NCI-H1417 treated with DMSO at 0.1 percent for 48 hours (cell line): ENCODE results near the gene SLC9A9.
"Not testable (repeated sequence)": the region's sequence is repeated elsewhere in the genome, so short reads cannot be mapped to it uniquely, and the experiment has no call there.

Experiments used
- DNase-seq: peaks from one replicate; lab custom pipeline; 2025; lab: John Stamatoyannopoulos, UW

Gene SLC9A9

DNA sequence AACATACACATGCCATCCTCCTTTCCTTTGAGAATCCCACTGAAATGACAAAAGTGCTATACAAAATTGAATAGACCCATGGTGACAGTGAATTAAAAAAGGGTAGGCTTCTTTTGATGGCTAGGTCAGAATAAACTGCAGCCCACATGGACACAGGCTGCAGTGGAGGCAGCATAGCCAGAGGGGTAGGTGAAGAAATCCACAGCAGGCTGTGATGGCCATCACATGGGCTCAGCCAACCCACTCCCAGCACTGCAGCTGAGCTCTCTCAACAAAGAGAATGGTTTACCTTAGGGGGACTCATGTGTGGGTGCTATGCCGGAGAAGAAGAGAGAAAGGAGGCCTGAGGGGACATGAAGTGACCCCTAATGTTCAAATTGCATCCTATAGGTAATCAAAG, 397.6 kb downstream of the SLC9A9 start:
- no peak for DNase-seq

- DNase-seq, result no peak
Observed at GRCh38 chr3:143447491-143447890, 400.8 kb downstream of the SLC9A9 start.

- DNase-seq, result no peak
Observed at GRCh38 chr3:143445118-143445517, 403.1 kb downstream of the SLC9A9 start.

GRCh38 chr3:143443851-143444331, 404.4 kb downstream of the SLC9A9 start:
- DNase-seq, result no peak

DNA sequence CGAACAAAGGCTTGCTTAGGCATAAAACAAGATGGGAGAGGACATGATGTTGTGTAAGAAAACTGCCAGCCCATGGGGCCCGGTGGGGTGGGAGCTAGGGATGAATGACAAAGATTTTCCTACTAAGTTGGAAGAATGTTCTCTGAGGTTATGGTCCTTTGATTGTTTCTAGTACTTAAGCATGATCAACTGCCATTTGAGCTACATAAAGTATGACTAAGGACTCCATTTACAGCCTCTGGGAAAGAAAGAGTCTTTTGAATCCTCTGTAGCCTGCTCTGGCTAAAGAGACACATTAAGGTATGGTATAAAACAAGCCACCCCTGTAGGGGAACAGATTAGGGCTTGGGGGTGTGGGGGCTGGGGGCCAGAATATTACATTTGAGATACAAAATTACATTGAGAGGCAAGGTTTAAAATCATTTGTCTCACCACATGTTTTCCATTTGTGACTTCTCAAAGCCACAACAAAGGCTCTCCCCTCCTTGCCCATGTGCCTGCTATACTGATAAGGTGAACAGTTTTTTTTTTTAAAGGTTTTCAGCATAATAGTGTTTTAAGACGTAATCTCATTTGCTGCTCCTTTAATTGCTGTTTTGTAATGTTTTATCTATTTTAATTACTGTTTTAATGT, 405.3 kb downstream of the SLC9A9 start:
- no peak for DNase-seq

DNA sequence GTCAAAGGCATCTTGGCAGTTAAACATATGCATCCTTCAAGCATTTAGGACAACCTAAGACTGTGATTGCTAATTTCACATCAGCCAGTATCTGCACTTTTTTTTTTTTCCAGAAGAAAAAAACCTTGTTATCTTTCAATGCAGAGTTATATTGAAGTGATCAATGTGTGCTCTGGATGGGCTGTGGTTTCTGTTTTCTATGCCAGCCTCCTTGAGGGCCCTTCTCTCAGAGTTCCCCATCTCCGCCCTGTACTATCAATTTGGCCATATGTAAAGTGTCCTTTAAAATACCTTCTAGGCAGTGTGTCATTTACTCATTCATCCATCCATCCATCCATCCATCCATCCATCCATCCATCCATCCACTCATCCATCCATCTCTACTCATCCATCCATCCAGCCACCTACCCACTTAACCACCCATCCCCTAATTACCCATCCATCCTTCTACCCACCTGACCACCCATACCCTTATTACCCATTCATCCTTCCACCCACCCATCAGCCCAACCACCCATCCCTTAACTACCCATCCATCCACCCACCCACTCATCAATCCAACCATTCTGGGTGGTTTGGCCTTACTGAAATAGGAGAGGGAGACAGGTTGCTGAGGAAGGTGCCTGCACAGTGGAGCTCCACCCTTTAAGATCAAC, 406.6 kb downstream of the SLC9A9 start:
- DNase-seq, result no peak

- DNase-seq, result no peak
Observed at GRCh38 chr3:143439817-143440216, 408.5 kb downstream of the SLC9A9 start.

- no peak for DNase-seq
Observed at GRCh38 chr3:143437405-143437804, 410.9 kb downstream of the SLC9A9 start.

- no peak for DNase-seq
Observed at GRCh38 chr3:143436231-143436930, 411.9 kb downstream of the SLC9A9 start.

GRCh38 chr3:143433787-143434378, 414.4 kb downstream of the SLC9A9 start:
- no peak for DNase-seq

- DNase-seq, result not testable (repeated sequence)
Observed at GRCh38 chr3:143431298-143431697, 417.0 kb downstream of the SLC9A9 start.

DNA sequence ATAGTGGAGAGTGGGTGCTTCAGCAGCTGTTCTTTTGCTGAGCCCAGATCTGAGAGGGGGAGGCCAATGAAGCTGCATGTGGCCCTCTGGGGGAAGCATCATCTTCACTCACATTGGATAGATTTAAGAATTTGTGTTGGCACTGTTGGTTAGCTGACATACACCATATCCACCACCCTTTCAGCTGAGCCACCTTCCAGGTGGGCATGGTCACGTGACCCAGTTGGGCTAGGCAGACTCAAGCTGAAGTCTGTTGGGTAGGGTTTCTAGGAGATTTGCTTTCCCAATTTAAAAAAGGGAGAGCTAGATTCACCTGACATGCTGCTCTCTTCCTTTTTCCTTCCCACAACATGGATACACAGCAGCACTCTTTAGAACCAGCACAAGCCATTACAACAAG, 417.7 kb downstream of the SLC9A9 start:
- DNase-seq, result no peak

DNA sequence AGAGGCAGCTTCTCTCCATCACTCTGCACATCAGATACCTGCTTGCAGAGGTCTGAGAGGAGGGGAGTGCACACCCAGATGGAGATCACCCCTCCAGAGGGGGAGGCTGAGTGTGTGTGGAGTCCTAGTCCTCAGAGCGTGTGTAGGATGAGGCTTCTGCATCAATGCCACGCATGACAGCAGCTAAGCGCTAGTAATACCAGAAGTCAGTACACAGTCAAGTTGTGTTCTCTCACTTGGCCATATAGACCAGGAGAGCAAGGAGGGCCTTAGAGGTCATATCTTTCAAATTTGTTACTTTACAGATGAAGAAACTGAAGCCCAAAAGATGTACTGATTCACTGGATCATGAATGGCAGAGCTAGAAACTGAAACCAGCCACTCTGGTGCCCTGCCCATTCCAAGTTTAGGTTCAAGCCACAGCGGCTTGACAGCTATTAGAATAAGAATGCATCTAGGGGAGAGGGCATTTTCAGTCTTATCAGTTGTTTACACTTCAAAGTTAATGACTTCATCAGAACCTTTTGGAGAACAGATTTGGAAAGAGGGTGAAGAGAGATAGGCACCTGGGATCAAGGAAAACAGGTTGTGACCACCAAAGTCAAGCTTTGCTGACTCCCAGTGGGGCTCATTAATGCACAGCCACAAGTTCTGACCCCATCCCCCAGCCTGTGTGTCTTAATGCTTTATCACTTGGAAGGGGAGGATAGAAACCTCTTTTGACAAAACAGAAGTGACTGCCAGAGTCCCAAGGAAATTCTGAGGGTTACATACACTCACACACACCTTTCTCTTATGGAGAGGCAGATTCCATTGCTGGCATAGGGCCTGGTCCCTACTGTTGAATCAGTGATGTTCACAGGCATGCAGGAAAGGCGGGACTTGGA, 418.4 kb downstream of the SLC9A9 start:
- no peak for DNase-seq

GRCh38 chr3:143428294-143428693, 420.0 kb downstream of the SLC9A9 start:
- DNase-seq, result no peak

GRCh38 chr3:143427631-143428030, 420.6 kb downstream of the SLC9A9 start:
- no peak for DNase-seq

- no peak for DNase-seq
Observed at GRCh38 chr3:143424874-143425273, 423.4 kb downstream of the SLC9A9 start.

- no peak for DNase-seq
Observed at GRCh38 chr3:143421556-143421955, 426.7 kb downstream of the SLC9A9 start.

- DNase-seq, result no peak
Observed at GRCh38 chr3:143419611-143420010, 428.7 kb downstream of the SLC9A9 start.

DNA sequence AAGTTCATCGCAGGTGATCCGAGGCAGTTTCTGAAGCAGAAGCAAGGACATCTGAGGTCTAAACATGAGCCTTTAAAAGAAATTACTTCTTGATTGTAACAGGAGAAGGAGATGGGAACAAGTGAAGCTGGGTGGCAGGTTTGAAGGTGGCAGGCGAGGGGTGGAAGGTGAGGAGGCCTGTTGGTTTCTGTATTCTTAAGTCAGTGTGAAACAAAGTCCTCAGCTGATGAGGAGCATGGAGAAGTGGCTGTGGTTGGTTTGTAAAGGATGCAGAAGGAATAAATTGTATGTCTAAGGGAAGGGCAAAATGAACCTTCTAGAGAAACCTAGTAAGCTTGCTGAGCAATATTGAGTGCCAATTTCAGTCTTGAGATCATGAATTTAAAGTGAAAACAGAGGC, 429.9 kb downstream of the SLC9A9 start:
- no peak for DNase-seq

DNA sequence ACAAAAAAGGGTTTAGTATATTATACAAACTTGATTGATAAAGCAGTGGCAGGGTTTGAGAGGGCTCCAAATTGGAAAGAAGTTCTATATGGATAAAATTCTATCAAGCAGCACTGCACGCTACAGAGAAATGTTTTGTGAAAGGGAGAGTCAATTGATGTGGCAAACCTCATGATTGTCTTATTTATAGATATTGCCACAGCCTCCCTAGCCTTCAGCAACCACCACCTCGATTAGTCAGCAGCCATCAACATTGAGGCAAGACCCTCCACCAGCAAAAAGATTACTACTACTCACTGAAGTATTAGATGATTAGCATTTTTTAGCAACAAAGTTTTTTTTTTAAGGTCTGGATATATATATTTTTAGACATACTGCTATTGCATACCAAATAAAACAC, 432.0 kb downstream of the SLC9A9 start:
- no peak for DNase-seq

DNA sequence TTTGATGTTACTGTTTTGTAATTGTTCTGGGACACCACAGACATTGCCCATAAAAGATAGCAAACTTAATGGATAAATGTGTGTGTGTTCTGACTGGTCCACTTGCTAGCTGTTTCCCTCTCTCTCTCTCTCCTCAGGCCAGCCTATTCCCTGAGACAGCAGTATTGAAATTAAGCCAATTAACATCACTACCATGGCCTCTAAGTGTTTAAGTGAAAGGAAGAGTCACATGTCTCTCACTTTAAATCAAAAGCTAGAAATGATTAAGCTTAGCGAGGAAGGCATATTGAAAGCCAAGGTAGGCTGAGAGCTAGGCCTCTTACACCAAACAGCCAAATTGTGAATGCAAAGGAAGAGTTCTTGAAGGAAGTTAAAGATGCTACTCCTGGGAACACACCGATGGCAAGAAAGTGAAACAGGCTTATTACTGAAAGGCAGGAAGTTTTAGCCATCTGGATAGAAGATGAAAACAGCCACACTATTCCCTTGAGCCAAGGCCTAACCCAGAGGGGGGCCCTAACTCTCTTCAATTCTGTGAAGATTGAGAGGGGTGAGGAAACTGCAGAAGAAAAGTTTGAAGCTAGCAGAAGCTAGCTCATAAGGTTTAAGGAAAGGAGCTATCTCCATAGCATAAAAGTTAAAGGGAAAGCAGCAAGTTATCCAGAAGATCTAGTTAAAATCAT, 433.6 kb downstream of the SLC9A9 start:
- no peak for DNase-seq
